ENCODE measurements around the gene PDE6C.

- TF ChIP-seq TAF1 (IDR thresholded peaks at IDR 0.05; ENCODE audit: borderline replicate concordance, low read depth, low read length): no peak
- no peak for TF ChIP-seq EP300 (IDR thresholded peaks at IDR 0.05; ENCODE audit: borderline replicate concordance in 1 of 2, low read depth in 1 of 2, low read length in 1 of 2)
- TF ChIP-seq, protein P1, sequence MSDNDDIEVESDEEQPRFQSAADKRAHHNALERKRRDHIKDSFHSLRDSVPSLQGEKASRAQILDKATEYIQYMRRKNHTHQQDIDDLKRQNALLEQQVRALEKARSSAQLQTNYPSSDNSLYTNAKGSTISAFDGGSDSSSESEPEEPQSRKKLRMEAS (IDR thresholded peaks at IDR 0.05; ENCODE audit: low read depth): no peak
- TF ChIP-seq, protein P2, sequence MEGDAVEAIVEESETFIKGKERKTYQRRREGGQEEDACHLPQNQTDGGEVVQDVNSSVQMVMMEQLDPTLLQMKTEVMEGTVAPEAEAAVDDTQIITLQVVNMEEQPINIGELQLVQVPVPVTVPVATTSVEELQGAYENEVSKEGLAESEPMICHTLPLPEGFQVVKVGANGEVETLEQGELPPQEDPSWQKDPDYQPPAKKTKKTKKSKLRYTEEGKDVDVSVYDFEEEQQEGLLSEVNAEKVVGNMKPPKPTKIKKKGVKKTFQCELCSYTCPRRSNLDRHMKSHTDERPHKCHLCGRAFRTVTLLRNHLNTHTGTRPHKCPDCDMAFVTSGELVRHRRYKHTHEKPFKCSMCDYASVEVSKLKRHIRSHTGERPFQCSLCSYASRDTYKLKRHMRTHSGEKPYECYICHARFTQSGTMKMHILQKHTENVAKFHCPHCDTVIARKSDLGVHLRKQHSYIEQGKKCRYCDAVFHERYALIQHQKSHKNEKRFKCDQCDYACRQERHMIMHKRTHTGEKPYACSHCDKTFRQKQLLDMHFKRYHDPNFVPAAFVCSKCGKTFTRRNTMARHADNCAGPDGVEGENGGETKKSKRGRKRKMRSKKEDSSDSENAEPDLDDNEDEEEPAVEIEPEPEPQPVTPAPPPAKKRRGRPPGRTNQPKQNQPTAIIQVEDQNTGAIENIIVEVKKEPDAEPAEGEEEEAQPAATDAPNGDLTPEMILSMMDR (IDR thresholded peaks at IDR 0.05): no peak
- no peak for TF ChIP-seq POLR2AphosphoS5 (IDR thresholded peaks at IDR 0.05; ENCODE audit: low read depth, low read length)
- TF ChIP-seq CHD2 (IDR thresholded peaks at IDR 0.05; ENCODE audit: low read length, partially characterized antibody): no peak
Observed at GRCh38 chr10:93615576-93616235, 3.4 kb downstream of the PDE6C start.

Data from SK-N-SH (cell line).